MM.1S (cell line): Measurements from ENCODE around the gene RCSD1.

ENCODE experiments used
- DNase-seq: peaks from one replicate; pipeline ENCODE4 v3.0.0-alpha.2; 2015
- H2AFZ ChIP-seq: fragments of 300-600 bp; sonication (generic); 2 replicates; pipeline ENCODE4 v1.6.0; 2016; ENCODE audit warnings: antibody characterized with exemption, low read length
- H3F3A ChIP-seq: fragments of 300-600 bp; sonication (generic); 2 replicates; pipeline ENCODE4 v1.6.1; 2016; ENCODE audit warnings: mild to moderate bottlenecking, antibody characterized with exemption, low read length, moderate library complexity, mixed read lengths; ENCODE audit not compliant: insufficient read depth
- H3K27ac ChIP-seq: fragments of 300-600 bp; sonication (generic); 2 replicates; pipeline ENCODE4 v1.5.1; 2016; ENCODE audit warnings: mild to moderate bottlenecking, low read length
- H3K27me3 ChIP-seq: fragments of 300-600 bp; sonication (generic); replicated peaks from 2 replicates; pipeline ENCODE4 v1.6.0; 2016; ENCODE audit warnings: low read length; ENCODE audit not compliant: insufficient read depth
- H3K36me3 ChIP-seq: fragments of 300-600 bp; sonication (generic); replicated peaks from 2 replicates; pipeline ENCODE4 v1.6.1; 2016; ENCODE audit warnings: mild to moderate bottlenecking, low read length, mixed read lengths; ENCODE audit not compliant: insufficient read depth
- H3K4me1 ChIP-seq: fragments of 300-600 bp; sonication (generic); 2 replicates; pipeline ENCODE4 v1.6.1; 2016; ENCODE audit warnings: low read length, mixed read lengths
- H3K4me2 ChIP-seq: fragments of 300-600 bp; sonication (generic); 2 replicates; pipeline ENCODE4 v1.6.0; 2016; ENCODE audit warnings: low read depth, low read length
- H3K4me3 ChIP-seq: fragments of 300-600 bp; sonication (generic); 2 replicates; pipeline ENCODE4 v1.5.1; 2016; ENCODE audit warnings: low read length, mixed read lengths
- H3K79me2 ChIP-seq: fragments of 300-600 bp; sonication (generic); 2 replicates; pipeline ENCODE4 v1.6.1; 2016; ENCODE audit warnings: mixed run types, low read length, mixed read lengths
- H3K9ac ChIP-seq: fragments of 300-600 bp; sonication (generic); 2 replicates; pipeline ENCODE4 v1.6.1; 2016; ENCODE audit warnings: low read length, mixed read lengths
- H3K9me2 ChIP-seq: fragments of 300-600 bp; sonication (generic); replicated peaks from 2 replicates; pipeline ENCODE4 v1.6.1; 2016; ENCODE audit warnings: mild to moderate bottlenecking, low read length, mixed read lengths; ENCODE audit not compliant: insufficient read depth
- H3K9me3 ChIP-seq: fragments of 300-600 bp; sonication (generic); replicated peaks from 2 replicates; pipeline ENCODE4 v1.6.1; 2016; ENCODE audit warnings: mild to moderate bottlenecking, low read length, mixed read lengths; ENCODE audit not compliant: insufficient read depth
- H4K20me1 ChIP-seq: fragments of 300-600 bp; sonication (generic); 2 replicates; pipeline ENCODE4 v1.6.1; 2016; ENCODE audit warnings: mild to moderate bottlenecking, low read length, moderate library complexity, mixed read lengths; ENCODE audit not compliant: insufficient read depth
- CTCF ChIP-seq: fragments of 300-600 bp; sonication (generic); IDR thresholded peaks from 2 replicates; pipeline ENCODE4 v1.5.1; 2016; ENCODE audit warnings: antibody characterized with exemption, low read length, mixed read lengths
- EZH2 ChIP-seq: fragments of 300-600 bp; sonication (generic); optimal IDR thresholded peaks from 2 replicates; pipeline ENCODE3; 2017; ENCODE audit warnings: low read depth, mild to moderate bottlenecking, antibody characterized with exemption, low read length, mixed read lengths
- EZH2phosphoT487 ChIP-seq: fragments of 300-600 bp; sonication (generic); IDR thresholded peaks from 2 replicates; pipeline ENCODE4 v1.6.1; 2018; ENCODE audit warnings: antibody characterized with exemption, low read length

Gene RCSD1

GRCh38 chr1:167635941-167636340, 5.9 kb downstream of the RCSD1 start:
- Histone ChIP-seq H3K9me3 (no peaks in the 10 kb centered on the region), H3K9me2 (no peaks in the 10 kb centered on the region), H2AFZ (no peak overlapping the region), H3K4me1 (peaks cover 50% of the 10 kb centered on the region), H4K20me1 (no peaks in the 10 kb centered on the region), H3K4me3 (no peak overlapping the region), H3F3A (peaks cover 7% of the 10 kb centered on the region), H3K9ac (no peak overlapping the region), H3K27ac (no peak overlapping the region), H3K4me2 (no peak overlapping the region), H3K36me3 (0 out of 2 replicates have a peak, but pooled peaks cover 4% of the 10 kb centered on the region), H3K27me3 (no peaks in the 10 kb centered on the region), H3K79me2 (peaks cover 88% of the 10 kb centered on the region)
- DNase-seq = no peak
- TF ChIP-seq CTCF = no peak
- TF ChIP-seq EZH2phosphoT487 = no peak
- no peak for TF ChIP-seq EZH2

- Histone ChIP-seq H3K9ac (no peak overlapping the region), H3K4me3 (no peak overlapping the region), H3K4me2 (no peak overlapping the region), H3K27ac (no peak overlapping the region), H3K27me3 (no peaks in the 10 kb centered on the region), H3K79me2 (peaks cover 80% of the 10 kb centered on the region), H3K36me3 (0 out of 2 replicates have a peak, but pooled peaks cover 4% of the 10 kb centered on the region), H3K4me1 (peaks cover 48% of the 10 kb centered on the region), H3K9me2 (no peaks in the 10 kb centered on the region), H2AFZ (no peak overlapping the region), H3K9me3 (no peaks in the 10 kb centered on the region), H3F3A (peaks cover 14% of the 10 kb centered on the region), H4K20me1 (no peaks in the 10 kb centered on the region)
- no peak for TF ChIP-seq EZH2phosphoT487
- TF ChIP-seq EZH2 = no peak
- no peak for TF ChIP-seq CTCF
- DNase-seq = no peak
Measured at GRCh38 chr1:167638064-167638463, 8.0 kb downstream of the RCSD1 start.

GRCh38 chr1:167640051-167640450, 10.0 kb downstream of the RCSD1 start:
- no peak for TF ChIP-seq EZH2phosphoT487
- no peak for TF ChIP-seq EZH2
- TF ChIP-seq CTCF = no peak

More at GRCh38 chr1:167640051-167640450, 10.0 kb downstream of the RCSD1 start:
- no peak for DNase-seq
- Histone ChIP-seq H3K79me2 (peaks cover 76% of the 10 kb centered on the region), H4K20me1 (no peaks in the 10 kb centered on the region), H3K27ac (no peak overlapping the region), H3K36me3 (no peaks in the 10 kb centered on the region), H3K4me3 (no peak overlapping the region), H3K27me3 (no peaks in the 10 kb centered on the region), H3K9me3 (no peaks in the 10 kb centered on the region), H3F3A (peaks cover 14% of the 10 kb centered on the region), H3K4me1 (peaks cover 43% of the 10 kb centered on the region), H2AFZ (no peak overlapping the region), H3K9me2 (no peaks in the 10 kb centered on the region), H3K9ac (no peak overlapping the region), H3K4me2 (no peak overlapping the region)
